Endothelial cell (in vitro differentiated cells): Measurements from ENCODE around the gene CABP7. TPM values are rescaled to one million over a fixed set of nuclear protein-coding genes. Genes with fewer than 3 reads are reported as not detected.
A peak's percentile ranks its signal among the peaks of the same experiment; 100 is the strongest.

Experiments
- DNase-seq: peaks from one replicate; pipeline ENCODE4 v3.0.0; 2021; ENCODE audit warnings: low spot score
- H3K27ac Mint-ChIP-seq: one replicate; pipeline ENCODE4 v1.8.0; 2021; ENCODE audit warnings: mixed read lengths, inconsistent platforms; ENCODE audit not compliant: unreplicated experiment
- H3K27me3 Mint-ChIP-seq: one replicate; pipeline ENCODE4 v1.8.0; 2021; ENCODE audit warnings: mild to moderate bottlenecking, moderate library complexity, mixed read lengths, inconsistent platforms; ENCODE audit not compliant: unreplicated experiment
- H3K36me3 Mint-ChIP-seq: one replicate; pipeline ENCODE4 v1.8.0; 2021; ENCODE audit warnings: mild to moderate bottlenecking, low read depth, mixed read lengths, inconsistent platforms; ENCODE audit not compliant: unreplicated experiment
- H3K4me1 Mint-ChIP-seq: one replicate; pipeline ENCODE4 v1.8.0; 2021; ENCODE audit warnings: mild to moderate bottlenecking, mixed read lengths, inconsistent platforms; ENCODE audit not compliant: unreplicated experiment
- H3K4me3 Mint-ChIP-seq: one replicate; pipeline ENCODE4 v1.8.0; 2021; ENCODE audit warnings: mild to moderate bottlenecking, mixed read lengths, inconsistent platforms; ENCODE audit not compliant: unreplicated experiment
- H3K9me3 Mint-ChIP-seq: one replicate; pipeline ENCODE4 v1.8.0; 2021; ENCODE audit warnings: mixed read lengths, inconsistent platforms; ENCODE audit not compliant: unreplicated experiment
- total RNA-seq: library from RNA; stranded (reverse); fragmentation: NEBNext Ultra II Directional; extraction: Animal tissue kit (Norgen Biotek cat#: 25700); gene quantifications from one replicate; pipeline ENCODE4 v1.2.1, GENCODE V29; 2021; ENCODE audit not compliant: unreplicated experiment
- TF ChIP-seq, protein P1 (sequence below): fragments of 200-600 bp; sonication (generic); IDR thresholded peaks from one replicate; pipeline ENCODE4 v1.5.0; 2021; ENCODE audit warnings: antibody characterized with exemption; ENCODE audit not compliant: unreplicated experiment

The CABP7 gene
- total RNA-seq, 1 donor from 2014 or later = not detected

DNA sequence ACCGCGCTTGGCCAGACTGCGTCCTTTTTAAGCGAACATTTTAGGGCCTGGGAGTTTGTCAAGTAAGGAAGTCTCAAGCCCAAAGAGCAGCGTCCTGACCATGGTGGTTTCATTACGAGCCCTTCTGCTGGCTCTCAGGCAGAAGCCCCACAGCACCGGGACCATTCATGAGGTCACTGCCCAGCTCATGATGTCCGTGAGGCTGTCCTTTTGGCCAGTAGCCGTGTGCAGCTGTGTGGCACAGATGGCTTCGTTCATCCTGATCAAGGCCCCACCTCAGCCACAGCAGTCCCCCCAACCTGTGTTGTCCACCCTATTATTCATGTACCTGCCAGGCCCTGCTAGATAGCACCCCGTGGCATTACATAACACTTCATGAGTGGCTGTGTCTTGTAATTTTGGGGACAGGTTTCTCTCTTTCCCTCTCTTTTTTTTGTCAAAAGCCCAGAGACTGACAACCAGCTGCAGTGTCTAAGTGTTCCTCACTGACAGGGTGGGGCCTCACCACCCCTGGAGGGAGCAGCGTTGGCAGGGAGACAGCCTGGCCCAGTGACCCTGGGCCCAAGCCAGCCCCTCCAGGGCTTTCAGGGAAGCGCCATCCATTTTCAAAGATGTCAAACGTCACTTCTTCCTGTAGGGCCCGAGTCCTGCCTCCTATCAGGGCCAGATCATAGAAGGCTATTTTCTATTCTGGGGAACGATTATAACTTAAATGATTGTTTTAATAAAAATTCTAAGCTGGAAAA, 21.8 kb upstream of the CABP7 start:
- Mint-ChIP-seq H3K4me3 (no peak overlapping the region), H3K4me1 (no peaks in the 10 kb centered on the region), H3K27me3 (peaks cover 4% of the 10 kb centered on the region), H3K36me3 (no peaks in the 10 kb centered on the region), H3K9me3 (no peaks in the 10 kb centered on the region), H3K27ac (no peak overlapping the region)
- no peak for DNase-seq
- TF ChIP-seq, protein P1, sequence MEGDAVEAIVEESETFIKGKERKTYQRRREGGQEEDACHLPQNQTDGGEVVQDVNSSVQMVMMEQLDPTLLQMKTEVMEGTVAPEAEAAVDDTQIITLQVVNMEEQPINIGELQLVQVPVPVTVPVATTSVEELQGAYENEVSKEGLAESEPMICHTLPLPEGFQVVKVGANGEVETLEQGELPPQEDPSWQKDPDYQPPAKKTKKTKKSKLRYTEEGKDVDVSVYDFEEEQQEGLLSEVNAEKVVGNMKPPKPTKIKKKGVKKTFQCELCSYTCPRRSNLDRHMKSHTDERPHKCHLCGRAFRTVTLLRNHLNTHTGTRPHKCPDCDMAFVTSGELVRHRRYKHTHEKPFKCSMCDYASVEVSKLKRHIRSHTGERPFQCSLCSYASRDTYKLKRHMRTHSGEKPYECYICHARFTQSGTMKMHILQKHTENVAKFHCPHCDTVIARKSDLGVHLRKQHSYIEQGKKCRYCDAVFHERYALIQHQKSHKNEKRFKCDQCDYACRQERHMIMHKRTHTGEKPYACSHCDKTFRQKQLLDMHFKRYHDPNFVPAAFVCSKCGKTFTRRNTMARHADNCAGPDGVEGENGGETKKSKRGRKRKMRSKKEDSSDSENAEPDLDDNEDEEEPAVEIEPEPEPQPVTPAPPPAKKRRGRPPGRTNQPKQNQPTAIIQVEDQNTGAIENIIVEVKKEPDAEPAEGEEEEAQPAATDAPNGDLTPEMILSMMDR = no peak

DNA sequence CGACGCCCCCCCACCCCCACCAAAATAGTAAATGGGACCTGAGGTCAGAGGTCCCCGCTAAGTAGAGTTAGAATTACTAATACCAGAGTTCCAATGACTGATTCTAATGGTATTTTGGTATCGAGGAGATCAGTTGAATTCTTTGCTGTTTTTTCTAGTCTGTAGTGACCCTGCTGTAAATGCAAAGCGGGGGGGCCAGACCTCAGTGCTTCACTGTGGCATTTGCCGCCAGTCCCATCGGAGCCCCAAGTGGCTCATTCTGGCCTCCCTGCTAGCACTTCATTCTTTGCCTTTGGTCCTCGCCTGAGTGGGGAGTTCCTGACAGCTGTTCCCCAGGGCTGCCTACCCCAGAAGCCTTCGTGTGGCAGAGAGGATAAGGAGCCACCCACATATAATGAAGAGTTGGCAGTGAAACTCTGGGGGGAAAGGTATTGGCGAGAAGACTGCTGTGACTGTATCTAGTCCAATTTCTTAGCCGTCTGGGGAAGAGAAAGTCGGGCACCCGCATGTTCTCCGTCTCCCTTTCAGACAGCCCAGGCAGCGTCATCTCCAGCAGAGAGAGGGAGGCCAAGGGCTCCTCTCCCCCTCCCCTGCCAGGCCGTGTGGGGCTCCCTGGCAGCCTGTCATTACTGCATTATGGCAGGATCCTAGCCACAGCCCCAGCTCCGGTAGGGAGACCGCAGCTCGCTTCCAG, 19.4 kb upstream of the CABP7 start:
- TF ChIP-seq, protein P1 = no peak
- no peaks in the 10 kb centered on the region for H3K9me3 Mint-ChIP-seq
- no peaks in the 10 kb centered on the region for H3K36me3 Mint-ChIP-seq
- H3K27ac Mint-ChIP-seq = no peak overlapping the region
- peaks cover 2% of the 10 kb centered on the region for H3K4me1 Mint-ChIP-seq
- H3K27me3 Mint-ChIP-seq = peaks cover 7% of the 10 kb centered on the region
- no peak for DNase-seq
- no peak overlapping the region for H3K4me3 Mint-ChIP-seq

DNA sequence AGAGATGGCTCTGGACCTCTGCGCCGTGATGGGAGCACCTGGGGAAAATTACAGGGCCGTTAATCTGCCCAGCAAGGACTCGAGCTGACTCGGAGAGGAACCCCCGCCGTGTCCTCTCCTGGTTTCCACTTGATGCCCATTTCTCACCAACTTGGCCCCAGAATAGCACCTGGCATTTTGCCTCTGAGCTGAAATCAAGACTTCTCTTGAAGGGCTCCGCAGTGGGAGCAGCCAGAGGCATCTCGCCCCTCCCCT, 19.0 kb upstream of the CABP7 start:
- no peak overlapping the region for H3K4me3 Mint-ChIP-seq
- H3K27ac Mint-ChIP-seq = no peak overlapping the region
- peaks cover 2% of the 10 kb centered on the region for H3K4me1 Mint-ChIP-seq
- TF ChIP-seq, protein P1 = no peak
- no peak for DNase-seq
- H3K27me3 Mint-ChIP-seq = peaks cover 7% of the 10 kb centered on the region
- H3K9me3 Mint-ChIP-seq = no peaks in the 10 kb centered on the region
- H3K36me3 Mint-ChIP-seq = no peaks in the 10 kb centered on the region

DNA sequence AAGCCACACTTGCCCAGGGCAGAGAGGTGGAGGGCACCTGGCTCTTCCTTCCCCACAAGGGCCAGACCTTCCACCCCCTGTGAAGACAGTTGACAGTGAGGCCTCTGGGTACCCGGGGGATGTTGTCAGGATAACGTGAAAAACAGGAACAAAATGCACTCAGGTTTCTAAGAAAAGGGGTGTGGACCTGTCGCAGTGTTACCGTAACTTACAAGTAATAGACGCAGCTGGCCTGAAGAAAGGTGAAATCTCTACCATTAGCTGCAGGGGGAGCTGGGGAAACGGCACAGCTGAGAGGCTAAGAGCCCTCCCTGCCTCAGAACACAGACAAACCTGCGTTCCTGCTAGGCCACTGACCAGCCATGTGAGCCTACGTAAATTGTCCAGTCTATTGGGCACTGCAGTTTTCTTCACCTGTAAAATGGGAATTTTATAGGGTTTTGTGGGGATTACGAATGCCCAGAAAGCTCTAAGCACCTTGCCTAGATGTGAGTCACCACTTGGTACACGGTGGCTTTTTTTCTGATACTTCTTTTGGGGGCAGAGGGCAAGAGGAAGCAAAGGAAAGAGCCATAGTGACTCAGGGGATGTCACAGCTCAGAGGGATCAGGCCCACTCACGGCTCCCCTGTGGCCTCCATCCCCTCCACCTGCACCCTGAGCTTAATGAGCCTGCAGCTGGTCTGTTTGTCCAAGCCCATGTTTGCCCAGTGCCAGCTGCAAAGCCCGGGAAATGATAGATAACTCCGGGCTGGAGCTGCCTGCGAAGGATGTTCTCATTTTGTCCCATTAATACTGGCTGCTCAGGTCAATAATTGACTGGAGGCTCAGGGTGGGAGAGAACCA, 18.4 kb upstream of the CABP7 start:
- H3K27me3 Mint-ChIP-seq = peaks cover 7% of the 10 kb centered on the region
- no peak overlapping the region for H3K4me3 Mint-ChIP-seq
- TF ChIP-seq, protein P1 = no peak
- no peaks in the 10 kb centered on the region for H3K9me3 Mint-ChIP-seq
- H3K4me1 Mint-ChIP-seq = peaks cover 2% of the 10 kb centered on the region
- no peak overlapping the region for H3K27ac Mint-ChIP-seq
- H3K36me3 Mint-ChIP-seq = no peaks in the 10 kb centered on the region
- peak; percentile 31 for DNase-seq
